H9 (cell line): Measurements from ENCODE around the gene SLC16A2. TPM values are rescaled to one million over a fixed set of nuclear protein-coding genes. Genes with fewer than 3 reads are reported as not detected.
"Not testable (repeated sequence)": the region's sequence is repeated elsewhere in the genome, so short reads cannot be mapped to it uniquely, and the experiment has no call there.

Source experiments
- DNase-seq: peaks from one replicate; pipeline ENCODE4 v3.0.0-alpha.2; 2017
- H2AFZ ChIP-seq: one replicate; pipeline ENCODE4 v1.6.1; 2013; ENCODE audit warnings: mild to moderate bottlenecking, low read length, control low read depth, moderate library complexity
- H2AK5ac ChIP-seq: 2 replicates; pipeline ENCODE4 v1.6.1; 2013; ENCODE audit warnings: low read length, control low read depth, mixed read lengths; ENCODE audit not compliant: insufficient read length
- H2BK120ac ChIP-seq: one replicate; pipeline ENCODE4 v1.6.1; 2013; ENCODE audit warnings: low read depth, mild to moderate bottlenecking, low read length, control low read depth, inconsistent platforms; ENCODE audit not compliant: poor library complexity, severe bottlenecking
- H2BK12ac ChIP-seq: 2 replicates; pipeline ENCODE4 v1.6.1; 2013; ENCODE audit warnings: low read length, control low read depth, mixed read lengths, low read depth; ENCODE audit not compliant: insufficient read length
- H2BK15ac ChIP-seq: 2 replicates; pipeline ENCODE4 v1.6.1; 2013; ENCODE audit warnings: low read depth, low read length, control low read depth
- H2BK20ac ChIP-seq: one replicate; pipeline ENCODE4 v1.6.1; 2013; ENCODE audit warnings: low read depth, mild to moderate bottlenecking, low read length, control low read depth, inconsistent platforms; ENCODE audit not compliant: poor library complexity, severe bottlenecking
- H2BK5ac ChIP-seq: 2 replicates; pipeline ENCODE4 v1.6.1; 2013; ENCODE audit warnings: low read length, control low read depth, mixed read lengths; ENCODE audit not compliant: insufficient read length
- H3K14ac ChIP-seq: 2 replicates; pipeline ENCODE4 v1.6.1; 2013; ENCODE audit warnings: low read length, control low read depth; ENCODE audit not compliant: insufficient read depth
- H3K18ac ChIP-seq: 2 replicates; pipeline ENCODE4 v1.6.1; 2013; ENCODE audit warnings: low read depth, mild to moderate bottlenecking, mixed read lengths, low read length, control low read depth; ENCODE audit not compliant: insufficient read length
- H3K23ac ChIP-seq: 2 replicates; pipeline ENCODE4 v1.6.1; 2013; ENCODE audit warnings: low read length, control low read depth, mixed read lengths, low read depth; ENCODE audit not compliant: insufficient read length
- H3K23me2 ChIP-seq: 2 replicates; pipeline ENCODE4 v1.6.1; 2013; ENCODE audit warnings: low read depth, mild to moderate bottlenecking, mixed read lengths, low read length, control low read depth; ENCODE audit not compliant: insufficient read length, poor library complexity, severe bottlenecking
- H3K27ac ChIP-seq: 2 replicates; pipeline ENCODE4 v1.5.1; 2013; ENCODE audit warnings: low read length, control low read depth, mixed read lengths, low read depth; ENCODE audit not compliant: insufficient read length
- H3K27me3 ChIP-seq: 2 replicates; pipeline ENCODE4 v1.6.1; 2013; ENCODE audit warnings: low read length, control low read depth, inconsistent platforms; ENCODE audit not compliant: insufficient read depth
- H3K4ac ChIP-seq: 2 replicates; pipeline ENCODE4 v1.6.1; 2013; ENCODE audit warnings: low read depth, mild to moderate bottlenecking, control low read depth, inconsistent platforms, low read length, moderate library complexity
- H3K4me1 ChIP-seq: 2 replicates; pipeline ENCODE4 v1.6.1; 2013; ENCODE audit warnings: low read length, control low read depth, inconsistent platforms; ENCODE audit not compliant: insufficient read depth
- H3K4me2 ChIP-seq: 2 replicates; pipeline ENCODE4 v1.6.1; 2013; ENCODE audit warnings: low read length, control low read depth, mixed read lengths; ENCODE audit not compliant: insufficient read length, insufficient read depth
- H3K56ac ChIP-seq: 2 replicates; pipeline ENCODE4 v1.6.1; 2013; ENCODE audit warnings: low read depth, mild to moderate bottlenecking, mixed read lengths, low read length, control low read depth; ENCODE audit not compliant: insufficient read length
- H3K79me1 ChIP-seq: 2 replicates; pipeline ENCODE4 v1.6.1; 2013; ENCODE audit warnings: low read depth, mild to moderate bottlenecking, moderate library complexity, low read length, control low read depth, inconsistent platforms; ENCODE audit not compliant: insufficient read depth, poor library complexity, severe bottlenecking
- H3K79me2 ChIP-seq: 2 replicates; pipeline ENCODE4 v1.6.1; 2013; ENCODE audit warnings: low read length, control low read depth, inconsistent platforms; ENCODE audit not compliant: insufficient read depth
- H3K9ac ChIP-seq: 2 replicates; pipeline ENCODE4 v1.6.1; 2013; ENCODE audit warnings: low read length, control low read depth, mixed read lengths; ENCODE audit not compliant: insufficient read length; ENCODE audit errors: extremely low read depth
- H3K9me3 ChIP-seq: one replicate; pipeline ENCODE4 v1.6.1; 2013; ENCODE audit warnings: low read depth, low read length, inconsistent platforms; ENCODE audit not compliant: control insufficient read depth
- H3T11ph ChIP-seq: one replicate; pipeline ENCODE4 v1.6.1; 2013; ENCODE audit warnings: mild to moderate bottlenecking, low read length, control low read depth, inconsistent platforms
- H4K20me1 ChIP-seq: one replicate; pipeline ENCODE4 v1.6.1; 2013; ENCODE audit not compliant: control insufficient read depth, insufficient read length, insufficient read depth
- H4K5ac ChIP-seq: 2 replicates; pipeline ENCODE4 v1.6.1; 2013; ENCODE audit warnings: low read depth, mild to moderate bottlenecking, mixed read lengths, low read length, control low read depth; ENCODE audit not compliant: insufficient read length
- H4K8ac ChIP-seq: replicated peaks from 2 replicates; pipeline ENCODE4 v1.6.1; 2013; ENCODE audit warnings: low read length, control low read depth, mixed read lengths, low read depth; ENCODE audit not compliant: insufficient read length
- H4K91ac ChIP-seq: 2 replicates; pipeline ENCODE4 v1.6.1; 2013; ENCODE audit warnings: low read depth, mild to moderate bottlenecking, moderate library complexity, mixed read lengths, low read length, control low read depth; ENCODE audit not compliant: insufficient read length
- H3K27ac Mint-ChIP-seq, 3 experiments: 2 replicates in 2 of 3; 3 replicates in 1 of 3; pipeline ENCODE4 v1.8.0; 2020 to 2021; ENCODE audit warnings: mixed read lengths in 3 of 3, mild to moderate bottlenecking in 1 of 3, moderate library complexity in 1 of 3
- H3K27me3 Mint-ChIP-seq: 2 replicates; pipeline ENCODE4 v1.8.0; 2021; ENCODE audit warnings: low read depth, mild to moderate bottlenecking, moderate library complexity, mixed read lengths
- H3K36me3 Mint-ChIP-seq, 3 experiments: 2 replicates in 2 of 3; 3 replicates in 1 of 3; pipeline ENCODE4 v1.8.0; 2020 to 2021; ENCODE audit warnings: low read depth in 3 of 3, mixed read lengths in 3 of 3; ENCODE audit not compliant: insufficient read depth in 1 of 3
- H3K4me1 Mint-ChIP-seq, 2 experiments: 2 replicates each; pipeline ENCODE4 v1.8.0; 2020; ENCODE audit warnings: mixed read lengths in 2 of 2
- H3K4me3 Mint-ChIP-seq, 2 experiments: 2 replicates in 1 of 2; 3 replicates in 1 of 2; pipeline ENCODE4 v1.8.0; 2020 to 2021; ENCODE audit warnings: mild to moderate bottlenecking in 2 of 2, mixed read lengths in 2 of 2, moderate library complexity in 1 of 2
- H3K9me3 Mint-ChIP-seq, 2 experiments: 2 replicates in 1 of 2; 3 replicates in 1 of 2; pipeline ENCODE4 v1.8.0; 2020; ENCODE audit warnings: mild to moderate bottlenecking in 2 of 2, mixed read lengths in 2 of 2, moderate library complexity in 1 of 2
- CTCF ChIP-seq: fragments of 200-600 bp; sonication (generic); conservative IDR thresholded peaks from 3 replicates; pipeline ENCODE4 v1.8.0; 2021; ENCODE audit warnings: antibody characterized with exemption, mild to moderate bottlenecking
- WGBS: extraction: QIAGEN DNeasy Blood & Tissue Kit; methylation state at CpG from one replicate; pipeline ENCODE4 v1.1.7; 2013; ENCODE audit warnings: missing lambda C conversion rate, low lambda C conversion rate, mixed read lengths; ENCODE audit not compliant: insufficient read length; ENCODE audit errors: extremely low coverage; 5-methylcytosine and 5-hydroxymethylcytosine counted together
- total RNA-seq: library from RNA; stranded (reverse); gene quantifications from 2 replicates; pipeline ENCODE4 v1.2.1, GENCODE V29; 2021

Gene SLC16A2
- total RNA-seq, 1 experiment from 2014 or later: 17.1 TPM

- Mint-ChIP-seq H3K4me1 (peaks cover 0 to 2% of the 10 kb centered on the region in 2 experiments; a peak in 1 of 4 replicates), H3K9me3 (peaks cover 11 to 34% of the 10 kb centered on the region in 2 experiments), H3K36me3 (0 out of 7 replicates have a peak, but pooled peaks cover 0 to 4% (median 2%) of the 10 kb centered on the region in 3 experiments), H3K27ac (no peak overlapping the region), H3K4me3 (no peak overlapping the region), H3K27me3 (no peaks in the 10 kb centered on the region)
- no peak for DNase-seq
- TF ChIP-seq CTCF: no peak
- Histone ChIP-seq H3K79me1 (no peaks in the 10 kb centered on the region), H3K23ac (no peak overlapping the region), H3K4ac (no peak overlapping the region), H4K91ac (no peak overlapping the region), H3K79me2 (no peaks in the 10 kb centered on the region), H3K18ac (no peak overlapping the region), H3K27me3 (no peaks in the 10 kb centered on the region), H3K9ac (no peak overlapping the region), H3K14ac (no peak overlapping the region), H2BK20ac (no peak overlapping the region), H4K5ac (no peak overlapping the region), H4K8ac (no peak overlapping the region), H2BK5ac (no peak overlapping the region), H3K4me2 (no peak overlapping the region), H3K4me1 (no peaks in the 10 kb centered on the region), H4K20me1 (no peaks in the 10 kb centered on the region), H3T11ph (no peak overlapping the region), H2AK5ac (no peak overlapping the region), H3K23me2 (no peaks in the 10 kb centered on the region), H2BK15ac (no peak overlapping the region), H3K56ac (no peak overlapping the region), H2BK120ac (no peak overlapping the region), H2AFZ (no peak overlapping the region), H3K9me3 (no peaks in the 10 kb centered on the region), H3K27ac (no peak overlapping the region), H2BK12ac (no peak overlapping the region)
- WGBS: no CpG with 5 or more reads among the region's 7 CpGs
Measured at GRCh38 chrX:74453178-74453577, 31.9 kb downstream of the SLC16A2 start.

GRCh38 chrX:74454233-74454632 lies 32.9 kb downstream of the SLC16A2 start:
- H3K27me3 ChIP-seq, H2BK15ac ChIP-seq, H3K4me3 Mint-ChIP-seq, H4K8ac ChIP-seq, H3K9ac ChIP-seq, H3K79me1 ChIP-seq, DNase-seq, H3K23ac ChIP-seq, H4K91ac ChIP-seq, H2BK20ac ChIP-seq, H3K27me3 Mint-ChIP-seq, H3K27ac Mint-ChIP-seq, H4K5ac ChIP-seq, H3K79me2 ChIP-seq, H2AFZ ChIP-seq, H3K36me3 Mint-ChIP-seq, H3K18ac ChIP-seq, H3T11ph ChIP-seq, H3K4me1 ChIP-seq, H4K20me1 ChIP-seq, H3K56ac ChIP-seq, H3K9me3 ChIP-seq, H3K4ac ChIP-seq, H2AK5ac ChIP-seq, H3K27ac ChIP-seq, H3K4me1 Mint-ChIP-seq, H2BK120ac ChIP-seq, H3K14ac ChIP-seq, H3K4me2 ChIP-seq, H3K23me2 ChIP-seq, H2BK12ac ChIP-seq, H2BK5ac ChIP-seq: not testable (repeated sequence)
- no CpG with 5 or more reads among the region's 3 CpGs for WGBS
- H3K9me3 Mint-ChIP-seq: peaks cover 9 to 40% of the 10 kb centered on the region in 2 experiments
